ENCODE data around the gene FAM81B. TPM values are rescaled to one million over a fixed set of nuclear protein-coding genes. Genes with fewer than 3 reads are reported as not detected.

FAM81B gene
- total RNA-seq, 5 donors from 2014 or later (not counting 1 experiment from before 2014, with no cell fraction given): not detected

DNA sequence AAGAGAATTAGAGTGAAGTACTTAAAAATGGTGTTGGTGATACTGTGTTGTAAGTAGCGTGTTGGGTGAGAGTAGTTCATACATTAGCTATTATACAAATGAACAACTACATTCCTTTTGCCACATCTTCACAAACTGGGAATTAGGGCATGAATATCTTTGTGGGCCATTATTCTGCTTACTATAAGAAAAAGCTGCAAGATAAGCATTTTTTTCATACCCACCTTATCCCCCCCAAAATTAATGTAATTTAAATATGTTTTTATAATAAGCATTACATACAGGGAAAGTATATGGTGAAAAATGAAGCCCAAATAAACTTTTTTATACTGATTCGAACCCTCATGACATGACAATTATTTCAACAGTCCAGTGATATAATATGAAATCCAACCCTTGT, 69.5 kb downstream of the FAM81B start:
- H3K27ac ChIP-seq (ENCODE audit: low read length): no peak overlapping the region
- ChIA-PET POLR2A (no interaction called here), CTCF (interaction anchor here in 1 of 2 donors (0.6 kb wide), 1 partner anchor 150 kb away, joined by 4 read pairs; no protein-coding TSS in a partner anchor)
- H3K36me3 ChIP-seq (ENCODE audit: control insufficient read depth in 2 of 2, extremely low read depth in 1 of 2, insufficient read depth in 1 of 2, low read length in 1 of 2): peaks cover 0 to 26% of the 10 kb centered on the region in 2 donors
- H3K4me1 Mint-ChIP-seq: no peaks in the 10 kb centered on the region
- no peaks in the 10 kb centered on the region for H3K27me3 Mint-ChIP-seq
- DNase-seq: no peak
- H3K9me3 Mint-ChIP-seq: no peaks in the 10 kb centered on the region
- no peaks in the 10 kb centered on the region for H3K4me1 ChIP-seq (ENCODE audit: control insufficient read depth in 1 of 2, extremely low read depth in 1 of 2, insufficient read depth in 2 of 2, low read length in 2 of 2)
- H3K27me3 ChIP-seq (replicated peaks in 1 of 2; ENCODE audit: control insufficient read depth in 2 of 2, extremely low read depth in 1 of 2, insufficient read depth in 2 of 2, low read length in 1 of 2): no peaks in the 10 kb centered on the region
- no peaks in the 10 kb centered on the region for H3K9me3 ChIP-seq
- H3K4me3 Mint-ChIP-seq: no peak overlapping the region
- ATAC-seq (replicated peaks in 1 of 4): no peak
- no peak overlapping the region for H3K4me3 ChIP-seq (ENCODE audit: control insufficient read depth in 1 of 2, extremely low read depth in 1 of 2, low read length in 1 of 2)
- no CpG with 5 or more reads among the region's 2 CpGs for WGBS (ENCODE audit: insufficient coverage)
- peaks cover 34% of the 10 kb centered on the region for H3K36me3 Mint-ChIP-seq
- no peak overlapping the region for H3K27ac Mint-ChIP-seq

DNA sequence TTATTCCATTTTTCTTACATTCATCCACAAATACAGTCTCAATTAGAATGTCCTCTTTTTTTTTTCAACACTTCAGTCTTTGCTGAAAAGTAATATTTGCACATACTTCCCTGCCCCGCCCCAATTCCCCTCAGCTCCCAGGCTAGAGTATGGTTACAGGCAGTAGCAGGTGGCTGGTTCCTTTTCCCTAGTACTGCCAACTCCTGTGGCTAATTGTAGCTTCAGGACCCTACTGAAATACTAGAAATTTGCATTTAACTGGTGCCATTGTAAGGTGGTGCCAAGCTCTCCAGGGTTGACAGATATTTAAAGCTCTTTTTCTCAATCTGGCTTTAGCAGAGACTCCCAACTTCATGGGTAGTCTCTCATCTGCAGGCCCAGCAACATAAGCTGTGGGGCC, 80.3 kb downstream of the FAM81B start:
- H3K36me3 Mint-ChIP-seq: peaks cover 72% of the 10 kb centered on the region
- H3K4me3 Mint-ChIP-seq: no peak overlapping the region
- no peaks in the 10 kb centered on the region for H3K9me3 Mint-ChIP-seq

GRCh38 chr5:95471942-95472341, 80.8 kb downstream of the FAM81B start:
- Histone ChIP-seq H3K9me3 (no peaks in the 10 kb centered on the region), H3K27me3 (replicated peaks in 1 of 2; ENCODE audit: control insufficient read depth in 2 of 2, extremely low read depth in 1 of 2, insufficient read depth in 2 of 2, low read length in 1 of 2) (no peaks in the 10 kb centered on the region), H3K36me3 (ENCODE audit: control insufficient read depth in 2 of 2, extremely low read depth in 1 of 2, insufficient read depth in 1 of 2, low read length in 1 of 2) (peaks cover 13 to 37% of the 10 kb centered on the region in 2 donors), H3K4me1 (ENCODE audit: control insufficient read depth in 1 of 2, extremely low read depth in 1 of 2, insufficient read depth in 2 of 2, low read length in 2 of 2) (no peaks in the 10 kb centered on the region), H3K4me3 (ENCODE audit: control insufficient read depth in 1 of 2, extremely low read depth in 1 of 2, low read length in 1 of 2) (no peak overlapping the region), H3K27ac (ENCODE audit: low read length) (no peak overlapping the region)
- Mint-ChIP-seq H3K4me1 (peaks cover 0 to 3% (median 0%) of the 10 kb centered on the region in 3 donors), H3K27me3 (no peaks in the 10 kb centered on the region), H3K9me3 (no peaks in the 10 kb centered on the region), H3K36me3 (peaks cover 75% of the 10 kb centered on the region), H3K4me3 (no peak overlapping the region), H3K27ac (no peak overlapping the region)
- CTCF ChIA-PET: no interaction called here
- DNase-seq (no peak), ATAC-seq (replicated peaks in 1 of 4) (no peak)
- POLR2A ChIA-PET: no interaction called here

More for the DNA sequence above, 80.3 kb downstream of the FAM81B start:
- no peak for ATAC-seq (replicated peaks in 1 of 4)
- no peak for DNase-seq
- no peak overlapping the region for H3K27ac Mint-ChIP-seq
- Histone ChIP-seq H3K9me3 (no peaks in the 10 kb centered on the region), H3K4me3 (ENCODE audit: control insufficient read depth in 1 of 2, extremely low read depth in 1 of 2, low read length in 1 of 2) (no peak overlapping the region), H3K36me3 (ENCODE audit: control insufficient read depth in 2 of 2, extremely low read depth in 1 of 2, insufficient read depth in 1 of 2, low read length in 1 of 2) (peaks cover 13 to 40% of the 10 kb centered on the region in 2 donors), H3K27ac (ENCODE audit: low read length) (no peak overlapping the region), H3K4me1 (ENCODE audit: control insufficient read depth in 1 of 2, extremely low read depth in 1 of 2, insufficient read depth in 2 of 2, low read length in 2 of 2) (no peaks in the 10 kb centered on the region), H3K27me3 (replicated peaks in 1 of 2; ENCODE audit: control insufficient read depth in 2 of 2, extremely low read depth in 1 of 2, insufficient read depth in 2 of 2, low read length in 1 of 2) (no peaks in the 10 kb centered on the region)
- POLR2A ChIA-PET: no interaction called here
- WGBS (ENCODE audit: insufficient coverage): no CpG with 5 or more reads among the region's 1 CpG
- H3K27me3 Mint-ChIP-seq: no peaks in the 10 kb centered on the region
- CTCF ChIA-PET: no interaction called here
- peaks cover 0 to 3% (median 0%) of the 10 kb centered on the region in 3 donors for H3K4me1 Mint-ChIP-seq

DNA sequence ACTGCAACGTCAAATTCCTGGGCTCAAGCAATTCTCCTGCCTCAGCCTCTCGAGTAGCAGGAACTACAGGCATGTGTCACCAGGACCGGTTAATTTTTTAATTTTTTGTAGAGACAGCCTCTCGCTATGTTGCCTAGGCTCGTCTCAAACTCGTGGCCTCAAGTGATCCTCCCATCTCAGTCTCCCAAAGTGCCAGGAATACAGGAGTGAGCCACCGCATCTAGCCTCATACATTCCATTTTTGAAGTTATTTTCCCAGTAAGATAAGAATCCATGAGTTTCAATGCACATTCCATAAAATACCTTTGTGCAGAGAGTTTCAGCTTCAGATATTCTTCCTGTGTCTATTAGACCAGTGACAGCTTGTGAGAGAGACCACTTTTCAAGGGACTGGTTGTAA, 93.3 kb downstream of the FAM81B start:
- no peak overlapping the region for H3K4me3 ChIP-seq (ENCODE audit: control insufficient read depth in 1 of 2, extremely low read depth in 1 of 2, low read length in 1 of 2)
- H3K27me3 ChIP-seq (replicated peaks in 1 of 2; ENCODE audit: control insufficient read depth in 2 of 2, extremely low read depth in 1 of 2, insufficient read depth in 2 of 2, low read length in 1 of 2): peaks cover 0 to 3% of the 10 kb centered on the region in 2 experiments
- DNase-seq (no peak), ATAC-seq (replicated peaks in 1 of 4) (no peak)
- 100% methylated on average over 5 of the region's 7 CpGs for WGBS (ENCODE audit: insufficient coverage)
- ChIA-PET CTCF (no interaction called here), POLR2A (no interaction called here)
- Mint-ChIP-seq H3K9me3 (peaks cover 9 to 23% (median 18%) of the 10 kb centered on the region in 3 donors), H3K27ac (no peak overlapping the region), H3K4me1 (peaks cover 0 to 5% (median 4%) of the 10 kb centered on the region in 3 donors), H3K36me3 (peaks cover 81% of the 10 kb centered on the region), H3K27me3 (no peaks in the 10 kb centered on the region), H3K4me3 (no peak overlapping the region)
- H3K4me1 ChIP-seq (ENCODE audit: control insufficient read depth in 1 of 2, extremely low read depth in 1 of 2, insufficient read depth in 2 of 2, low read length in 2 of 2): no peaks in the 10 kb centered on the region
- no peak overlapping the region for H3K27ac ChIP-seq (ENCODE audit: low read length)
- H3K36me3 ChIP-seq (ENCODE audit: control insufficient read depth in 2 of 2, extremely low read depth in 1 of 2, insufficient read depth in 1 of 2, low read length in 1 of 2): peaks cover 0 to 72% of the 10 kb centered on the region in 2 donors
- H3K9me3 ChIP-seq: peaks cover 9% of the 10 kb centered on the region

- no peaks in the 10 kb centered on the region for H3K27me3 Mint-ChIP-seq
- H3K4me3 Mint-ChIP-seq: no peak overlapping the region
- peaks cover 0 to 5% (median 2%) of the 10 kb centered on the region in 3 donors for H3K4me1 Mint-ChIP-seq
- no peaks in the 10 kb centered on the region for H3K4me1 ChIP-seq (ENCODE audit: control insufficient read depth in 1 of 2, extremely low read depth in 1 of 2, insufficient read depth in 2 of 2, low read length in 2 of 2)
- DNase-seq: no peak
- H3K36me3 ChIP-seq (ENCODE audit: control insufficient read depth in 2 of 2, extremely low read depth in 1 of 2, insufficient read depth in 1 of 2, low read length in 1 of 2): peaks cover 0 to 72% of the 10 kb centered on the region in 2 donors
- ATAC-seq (replicated peaks in 1 of 4): no peak
- H3K9me3 ChIP-seq: peaks cover 12% of the 10 kb centered on the region
- no peak overlapping the region for H3K27ac ChIP-seq (ENCODE audit: low read length)
- H3K27ac Mint-ChIP-seq: no peak overlapping the region
- ChIA-PET POLR2A (no interaction called here), CTCF (no interaction called here)
- H3K36me3 Mint-ChIP-seq: peaks cover 82% of the 10 kb centered on the region
- WGBS (ENCODE audit: insufficient coverage): 96% methylated on average over 2 of the region's 2 CpGs
- no peak overlapping the region for H3K4me3 ChIP-seq (ENCODE audit: control insufficient read depth in 1 of 2, extremely low read depth in 1 of 2, low read length in 1 of 2)
- H3K27me3 ChIP-seq (replicated peaks in 1 of 2; ENCODE audit: control insufficient read depth in 2 of 2, extremely low read depth in 1 of 2, insufficient read depth in 2 of 2, low read length in 1 of 2): peaks cover 0 to 3% of the 10 kb centered on the region in 2 experiments
- H3K9me3 Mint-ChIP-seq: peaks cover 9 to 29% (median 19%) of the 10 kb centered on the region in 3 donors
Measured at GRCh38 chr5:95486191-95486590, 95.0 kb downstream of the FAM81B start.

- Histone ChIP-seq H3K4me3 (ENCODE audit: control insufficient read depth in 1 of 2, extremely low read depth in 1 of 2, low read length in 1 of 2) (no peak overlapping the region), H3K4me1 (ENCODE audit: control insufficient read depth in 1 of 2, extremely low read depth in 1 of 2, insufficient read depth in 2 of 2, low read length in 2 of 2) (no peaks in the 10 kb centered on the region), H3K27ac (ENCODE audit: low read length) (no peak overlapping the region), H3K27me3 (replicated peaks in 1 of 2; ENCODE audit: control insufficient read depth in 2 of 2, extremely low read depth in 1 of 2, insufficient read depth in 2 of 2, low read length in 1 of 2) (peaks cover 0 to 3% of the 10 kb centered on the region in 2 experiments), H3K36me3 (ENCODE audit: control insufficient read depth in 2 of 2, extremely low read depth in 1 of 2, insufficient read depth in 1 of 2, low read length in 1 of 2) (peaks cover 0 to 70% of the 10 kb centered on the region in 2 donors), H3K9me3 (peaks cover 12% of the 10 kb centered on the region)
- no peak overlapping the region for H3K27ac Mint-ChIP-seq
- no peak overlapping the region for H3K4me3 Mint-ChIP-seq
- H3K27me3 Mint-ChIP-seq: no peaks in the 10 kb centered on the region
- POLR2A ChIA-PET: no interaction called here
- no peak for DNase-seq
- CTCF ChIA-PET: no interaction called here
- peaks cover 0 to 2% (median 0%) of the 10 kb centered on the region in 3 donors for H3K4me1 Mint-ChIP-seq
- peaks cover 9 to 30% (median 19%) of the 10 kb centered on the region in 3 donors for H3K9me3 Mint-ChIP-seq
- ATAC-seq (replicated peaks in 1 of 4): no peak
- H3K36me3 Mint-ChIP-seq: peaks cover 80% of the 10 kb centered on the region
Measured at GRCh38 chr5:95487880-95488279, 96.7 kb downstream of the FAM81B start.

Data from T-cell (primary cell).